HG03565 (cell line): Measurements from ENCODE around the gene STRN3.
"Not testable (repeated sequence)": the region's sequence is repeated elsewhere in the genome, so short reads cannot be mapped to it uniquely, and the experiment has no call there.

Experiments
- ATAC-seq: cut with Tn5 transposase; IDR thresholded peaks from one replicate; pipeline ENCODE4 v1.9.1; 2021; ENCODE audit warnings: mild to moderate bottlenecking, moderate library complexity; ENCODE audit not compliant: unreplicated experiment

Gene STRN3

GRCh38 chr14:30921788-30922187 lies 104.4 kb downstream of the STRN3 start:
- no peak for ATAC-seq

DNA sequence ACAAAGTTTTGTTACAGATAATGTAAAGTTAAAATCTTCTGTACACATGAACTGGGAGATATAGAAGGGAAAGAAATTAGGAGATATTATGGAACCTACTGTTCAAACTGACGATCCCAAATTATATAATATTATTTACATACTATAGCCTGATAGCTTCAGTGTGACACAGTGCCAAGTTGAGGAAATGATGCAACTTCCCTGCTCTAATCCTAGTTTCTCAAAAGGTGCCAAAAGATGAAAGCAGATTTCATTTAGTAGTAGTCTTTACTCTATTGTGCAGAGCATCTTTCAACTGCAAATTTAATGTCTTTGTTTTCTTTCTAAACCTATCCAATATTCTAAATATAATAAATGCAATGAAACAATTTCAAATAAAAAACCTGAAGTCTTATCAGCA lies 104.9 kb downstream of the STRN3 start:
- no peak for ATAC-seq

- no peak for ATAC-seq
These were observed 110.6 kb downstream of the STRN3 start for GRCh38 chr14:30915596-30915995.

GRCh38 chr14:30914812-30915211 lies 111.4 kb downstream of the STRN3 start:
- ATAC-seq: no peak

- ATAC-seq: no peak
These were observed 117.4 kb downstream of the STRN3 start for GRCh38 chr14:30908826-30909225.

GRCh38 chr14:30907659-30908057 lies 118.5 kb downstream of the STRN3 start:
- ATAC-seq: no peak

DNA sequence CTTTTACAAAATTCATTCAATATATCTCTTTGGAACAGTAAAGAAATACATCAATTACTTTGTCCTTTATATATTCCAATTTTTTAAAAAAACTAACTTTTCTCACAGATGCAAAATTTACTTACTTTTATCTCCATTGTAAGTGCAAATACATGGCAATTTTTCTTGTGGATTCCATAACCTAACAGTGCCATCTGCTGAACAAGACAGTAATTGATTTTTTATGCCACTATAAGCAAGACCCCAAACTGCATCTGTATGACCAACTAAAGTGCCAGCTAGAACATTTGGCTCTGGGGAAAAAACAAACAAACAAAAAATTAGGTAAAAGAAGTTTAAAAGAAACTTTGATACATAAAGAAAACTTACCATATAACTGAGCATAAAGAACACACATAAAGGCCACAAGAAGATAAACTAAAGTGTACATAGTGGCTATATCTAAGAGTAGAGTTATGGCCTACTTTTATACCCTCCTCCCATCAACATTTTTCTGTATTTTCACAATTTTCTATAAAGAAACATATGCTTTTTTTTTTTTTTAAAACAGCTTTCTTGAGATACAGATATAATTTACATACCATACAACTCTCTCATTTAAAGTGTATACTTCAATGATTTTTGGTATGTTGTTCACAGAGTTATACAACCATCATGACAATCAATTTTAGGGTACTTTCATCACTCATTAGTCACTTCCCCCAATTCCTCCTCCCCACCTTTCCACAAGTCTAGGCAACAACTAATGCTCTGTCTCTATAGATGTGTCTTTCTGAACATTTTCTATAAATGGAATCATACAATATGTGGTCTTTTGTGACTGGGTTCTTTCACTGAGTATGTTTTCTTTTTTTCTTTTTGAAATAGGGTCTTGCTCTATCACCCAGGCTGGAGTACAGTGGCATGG lies 119.2 kb downstream of the STRN3 start:
- ATAC-seq: no peak

- no peak for ATAC-seq
These were observed 122.7 kb downstream of the STRN3 start for GRCh38 chr14:30903285-30904124.

DNA sequence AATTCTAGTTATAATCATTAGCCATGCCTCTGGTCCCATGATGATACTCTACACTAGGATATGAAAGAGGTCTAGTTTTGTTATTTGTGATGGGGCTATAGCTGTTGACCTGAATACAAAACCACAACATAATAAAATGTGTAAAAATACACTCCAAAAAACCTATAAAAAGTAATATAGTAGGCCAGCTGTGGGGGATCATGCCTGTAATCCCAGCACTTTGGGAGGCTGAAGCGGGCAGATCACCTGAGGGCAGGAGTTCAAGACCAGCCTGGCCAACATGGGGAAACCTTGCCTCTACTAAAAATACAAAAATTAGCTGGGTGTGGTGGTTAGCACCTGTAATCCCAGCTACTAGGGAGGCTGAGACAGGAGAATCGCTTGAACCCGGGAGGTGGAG lies 129.1 kb downstream of the STRN3 start:
- ATAC-seq: not testable (repeated sequence)

DNA sequence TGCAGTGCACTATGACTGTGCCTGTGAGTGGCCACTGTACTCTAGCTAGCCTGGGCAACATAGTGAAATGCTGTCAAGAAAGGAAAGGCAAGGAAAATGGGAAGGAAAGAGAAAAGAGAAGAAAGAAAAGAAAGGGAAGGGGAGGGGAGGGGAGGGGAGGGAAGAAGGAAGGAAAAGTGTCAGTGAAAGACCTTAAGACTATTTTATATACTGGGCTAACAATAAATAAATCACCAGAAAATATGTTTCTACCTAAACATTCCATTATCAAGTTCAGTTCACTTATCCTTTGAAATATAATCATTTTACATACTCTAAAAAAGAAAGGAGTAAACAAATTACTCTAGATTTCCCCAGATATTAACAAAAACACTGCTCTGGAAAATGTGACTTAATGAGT lies 129.7 kb downstream of the STRN3 start:
- ATAC-seq: no peak

DNA sequence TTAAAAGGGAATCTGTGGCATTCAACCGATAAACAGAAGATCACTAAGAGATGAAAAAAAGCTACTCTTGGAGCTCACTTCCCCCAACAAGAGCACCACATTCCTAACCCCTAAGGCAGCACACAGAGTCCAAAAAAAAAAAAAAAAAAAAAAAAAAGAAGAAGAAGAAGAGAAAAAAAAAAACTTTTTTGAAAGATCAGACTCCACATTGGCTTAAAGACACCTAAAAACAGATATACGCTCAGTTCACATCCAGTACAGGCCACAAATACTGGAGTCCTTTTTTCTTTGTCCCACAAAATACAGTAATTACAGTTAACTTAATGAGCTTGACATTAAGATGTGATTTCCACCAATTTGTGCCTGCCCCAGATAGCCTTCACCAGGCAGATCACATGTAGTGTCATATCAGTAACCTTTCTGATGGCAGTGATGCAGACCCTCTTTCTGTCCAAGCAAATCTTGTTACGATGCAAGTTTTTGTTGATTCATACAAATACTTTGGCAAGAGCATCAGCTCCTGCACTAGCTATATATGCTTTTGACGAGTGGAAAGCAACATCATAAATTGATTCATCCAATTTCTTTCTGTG lies 131.2 kb downstream of the STRN3 start:
- no peak for ATAC-seq

GRCh38 chr14:30893819-30894218 lies 132.4 kb downstream of the STRN3 start:
- ATAC-seq: no peak

DNA sequence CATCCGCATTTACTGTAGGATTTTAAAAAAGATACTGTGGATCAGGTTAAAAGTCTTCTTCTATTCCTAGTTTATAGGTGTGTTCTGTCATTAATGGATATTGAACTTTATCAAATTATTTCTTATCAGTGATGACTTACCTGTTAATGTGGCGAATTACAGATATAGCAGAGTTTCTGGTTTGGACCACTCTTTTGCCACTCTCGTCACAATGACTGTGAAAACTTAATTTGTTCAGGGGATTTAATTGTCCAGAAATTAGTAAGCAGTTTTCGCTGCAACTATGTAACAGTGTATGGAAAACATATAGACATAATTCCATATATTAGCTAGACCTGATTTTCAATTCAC lies 137.0 kb downstream of the STRN3 start:
- no peak for ATAC-seq

GRCh38 chr14:30888480-30889243 lies 137.5 kb downstream of the STRN3 start:
- ATAC-seq: no peak

- no peak for ATAC-seq
These were observed 140.1 kb downstream of the STRN3 start for GRCh38 chr14:30885840-30886740.

DNA sequence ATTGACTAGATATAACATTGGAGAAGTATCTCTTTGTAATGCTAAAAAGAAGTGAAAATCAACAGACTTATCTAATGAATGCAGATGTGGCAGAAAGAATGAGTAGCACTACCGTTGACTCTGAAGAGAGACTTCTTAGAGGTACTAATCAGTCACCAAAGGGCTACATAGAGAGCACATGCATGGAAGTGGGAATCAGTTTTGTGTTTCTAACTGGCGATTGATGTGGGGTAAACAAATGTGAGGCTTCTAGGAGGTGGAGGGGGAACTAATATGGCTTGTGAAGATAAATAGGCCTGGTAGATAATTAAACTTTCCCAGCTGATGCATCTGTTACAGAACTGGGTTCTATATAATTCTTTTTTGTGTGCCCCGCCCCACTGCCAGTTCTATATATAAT lies 141.3 kb downstream of the STRN3 start:
- ATAC-seq: no peak

GRCh38 chr14:30883508-30884294 lies 142.5 kb downstream of the STRN3 start:
- ATAC-seq: no peak

GRCh38 chr14:30882431-30882830 lies 143.7 kb downstream of the STRN3 start:
- no peak for ATAC-seq

DNA sequence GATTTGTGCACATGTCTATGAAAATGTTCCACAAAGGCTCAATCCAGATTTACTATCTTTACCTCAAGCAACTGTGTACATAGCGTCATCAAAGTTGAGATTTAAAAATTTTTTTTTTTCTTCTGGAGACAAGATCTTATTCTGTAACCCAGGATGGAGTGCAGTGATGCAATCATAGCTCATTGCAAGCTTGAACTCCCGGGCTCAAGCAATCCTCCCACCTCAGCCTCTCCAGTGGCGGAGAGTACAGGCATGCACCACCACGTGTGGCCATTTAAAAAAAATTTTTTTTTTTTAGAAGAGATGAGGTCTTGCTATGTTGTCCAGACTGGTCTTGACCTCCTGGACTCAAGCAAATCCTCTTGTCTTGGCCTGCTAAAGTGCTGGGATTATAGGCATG lies 149.5 kb downstream of the STRN3 start:
- no peak for ATAC-seq
